SK-N-MC (cell line): ENCODE measurements around the gene CRIM1.

Experiments used
- EZH2 ChIP-seq: fragments of 200-600 bp; sonication (generic); IDR thresholded peaks from one replicate; pipeline ENCODE4 v1.6.1; 2017; ENCODE audit warnings: antibody characterized with exemption
- FOXP2 ChIP-seq: optimal IDR thresholded peaks from 2 replicates; pipeline ENCODE3; 2011; ENCODE audit warnings: mild to moderate bottlenecking, moderate library complexity; ENCODE audit not compliant: insufficient read depth; ENCODE audit errors: extremely low read length, control extremely low read depth
- POLR2AphosphoS5 ChIP-seq: IDR thresholded peaks from 2 replicates; pipeline ENCODE4 v1.6.1; 2012; ENCODE audit warnings: mild to moderate bottlenecking, low read depth, low read length, borderline replicate concordance

- TF ChIP-seq EZH2: no peak
- TF ChIP-seq POLR2AphosphoS5: no peak
- no peak for TF ChIP-seq FOXP2
These were observed 124.5 kb downstream of the CRIM1 start for GRCh38 chr2:36480028-36480427.
